Activated naive CD4-positive, alpha-beta T cell treated with anti-CD3 and anti-CD28 coated beads, Interleukin-2, amount 50 U/mL, for 72 hours (primary cell): ENCODE data around the gene C4orf54. TPM values are rescaled to one million over a fixed set of nuclear protein-coding genes. Genes with fewer than 3 reads are reported as not detected.

ENCODE experiments used
- ATAC-seq, 2 donors: fragments of 150-1000 bp; cut with Tn5 transposase; 2 replicates each; pipeline ENCODE4 v1.10.0; 2021; ENCODE audit warnings: mild to moderate bottlenecking in 2 of 2, moderate library complexity in 2 of 2
- DNase-seq, 2 donors: peaks; one replicate each; pipeline ENCODE4 v3.0.0; 2021 to 2022; ENCODE audit warnings: low spot score in 2 of 2
- H3K27ac Mint-ChIP-seq, 2 donors: one replicate each; pipeline ENCODE4 v1.8.0; 2022; ENCODE audit warnings: mild to moderate bottlenecking in 2 of 2, mixed read lengths in 2 of 2
- H3K36me3 Mint-ChIP-seq, 2 donors: one replicate each; pipeline ENCODE4 v1.8.0; 2022; ENCODE audit warnings: mixed read lengths in 2 of 2
- H3K9me3 Mint-ChIP-seq, 2 donors: one replicate each; pipeline ENCODE4 v1.8.0; 2022; ENCODE audit warnings: mixed read lengths in 2 of 2
- total RNA-seq, 2 donors: library from RNA; stranded (reverse); gene quantifications; one replicate each; pipeline ENCODE4 v1.2.3, GENCODE V29; 2022

The C4orf54 gene
- total RNA-seq, 2 donors from 2014 or later, result not detected

- no peak for DNase-seq
- Mint-ChIP-seq H3K27ac (no peak overlapping the region), H3K36me3 (peaks cover 0 to 6% of the 10 kb centered on the region in 2 donors), H3K9me3 (no peaks in the 10 kb centered on the region)
- no peak for ATAC-seq
Measured at GRCh38 chr4:99637174-99637573, 20.5 kb downstream of the C4orf54 start.

- H3K27ac Mint-ChIP-seq, result no peak overlapping the region
- no peaks in the 10 kb centered on the region for H3K9me3 Mint-ChIP-seq
- peaks cover 0 to 6% of the 10 kb centered on the region in 2 donors for H3K36me3 Mint-ChIP-seq
- no peak for DNase-seq
- ATAC-seq, result no peak
Measured at GRCh38 chr4:99636422-99636821, 21.2 kb downstream of the C4orf54 start.

GRCh38 chr4:99635601-99636000 is 22.0 kb downstream of the C4orf54 start:
- Mint-ChIP-seq H3K36me3 (peaks cover 0 to 6% of the 10 kb centered on the region in 2 donors), H3K27ac (no peak overlapping the region), H3K9me3 (no peaks in the 10 kb centered on the region)
- DNase-seq (no peak), ATAC-seq (no peak)

GRCh38 chr4:99634742-99635360 is 22.8 kb downstream of the C4orf54 start:
- H3K9me3 Mint-ChIP-seq, result no peaks in the 10 kb centered on the region
- H3K36me3 Mint-ChIP-seq, result peaks cover 0 to 6% of the 10 kb centered on the region in 2 donors
- DNase-seq, result no peak
- H3K27ac Mint-ChIP-seq, result no peak overlapping the region
- no peak for ATAC-seq

- Mint-ChIP-seq H3K9me3 (no peaks in the 10 kb centered on the region), H3K27ac (no peak overlapping the region), H3K36me3 (peaks cover 0 to 6% of the 10 kb centered on the region in 2 donors)
- DNase-seq, result no peak
- no peak for ATAC-seq
Measured at GRCh38 chr4:99633772-99634171, 23.9 kb downstream of the C4orf54 start.

GRCh38 chr4:99630857-99631360 is 26.7 kb downstream of the C4orf54 start:
- no peak for ATAC-seq
- Mint-ChIP-seq H3K9me3 (no peaks in the 10 kb centered on the region), H3K27ac (no peak overlapping the region), H3K36me3 (peaks cover 0 to 6% of the 10 kb centered on the region in 2 donors)
- no peak for DNase-seq

GRCh38 chr4:99629962-99630554 is 27.6 kb downstream of the C4orf54 start:
- no peak for ATAC-seq
- no peak overlapping the region for H3K27ac Mint-ChIP-seq
- H3K9me3 Mint-ChIP-seq, result no peaks in the 10 kb centered on the region
- DNase-seq, result no peak
- peaks cover 0 to 4% of the 10 kb centered on the region in 2 donors for H3K36me3 Mint-ChIP-seq

- H3K9me3 Mint-ChIP-seq, result no peaks in the 10 kb centered on the region
- DNase-seq, result no peak
- H3K36me3 Mint-ChIP-seq, result no peaks in the 10 kb centered on the region
- H3K27ac Mint-ChIP-seq, result no peak overlapping the region
- no peak for ATAC-seq
Measured at GRCh38 chr4:99628040-99628439, 29.6 kb downstream of the C4orf54 start.

- H3K9me3 Mint-ChIP-seq, result no peaks in the 10 kb centered on the region
- DNase-seq (no peak), ATAC-seq (peak in 1 of 2 donors; percentile 41)
- no peak overlapping the region for H3K27ac Mint-ChIP-seq
- H3K36me3 Mint-ChIP-seq, result no peaks in the 10 kb centered on the region
Measured at GRCh38 chr4:99625369-99625768, 32.3 kb downstream of the C4orf54 start.

- Mint-ChIP-seq H3K9me3 (no peaks in the 10 kb centered on the region), H3K36me3 (no peaks in the 10 kb centered on the region), H3K27ac (no peak overlapping the region)
- no peak for DNase-seq
- peak in 1 of 2 donors; percentile 54 for ATAC-seq
Measured at GRCh38 chr4:99624141-99624719, 33.4 kb downstream of the C4orf54 start.

- Mint-ChIP-seq H3K27ac (no peak overlapping the region), H3K9me3 (no peaks in the 10 kb centered on the region), H3K36me3 (no peaks in the 10 kb centered on the region)
- ATAC-seq, result no peak
- DNase-seq, result no peak
Measured at GRCh38 chr4:99622341-99622740, 35.3 kb downstream of the C4orf54 start.

- no peak overlapping the region for H3K27ac Mint-ChIP-seq
- DNase-seq, result no peak
- H3K9me3 Mint-ChIP-seq, result no peaks in the 10 kb centered on the region
- H3K36me3 Mint-ChIP-seq, result no peaks in the 10 kb centered on the region
- no peak for ATAC-seq
Measured at GRCh38 chr4:99617374-99617773, 40.3 kb downstream of the C4orf54 start.

GRCh38 chr4:99615170-99615820 is 42.3 kb downstream of the C4orf54 start:
- Mint-ChIP-seq H3K9me3 (no peaks in the 10 kb centered on the region), H3K27ac (no peak overlapping the region), H3K36me3 (no peaks in the 10 kb centered on the region)
- no peak for DNase-seq
- no peak for ATAC-seq

GRCh38 chr4:99614491-99614890 is 43.1 kb downstream of the C4orf54 start:
- no peak overlapping the region for H3K27ac Mint-ChIP-seq
- ATAC-seq (no peak), DNase-seq (no peak)

GRCh38 chr4:99612704-99613103 is 44.9 kb downstream of the C4orf54 start:
- Mint-ChIP-seq H3K36me3 (no peaks in the 10 kb centered on the region), H3K9me3 (no peaks in the 10 kb centered on the region), H3K27ac (no peak overlapping the region)
- ATAC-seq (no peak), DNase-seq (no peak)

More at GRCh38 chr4:99614491-99614890, 43.1 kb downstream of the C4orf54 start:
- Mint-ChIP-seq H3K36me3 (no peaks in the 10 kb centered on the region), H3K9me3 (no peaks in the 10 kb centered on the region)

GRCh38 chr4:99612281-99612680 is 45.3 kb downstream of the C4orf54 start:
- H3K9me3 Mint-ChIP-seq, result no peaks in the 10 kb centered on the region
- no peaks in the 10 kb centered on the region for H3K36me3 Mint-ChIP-seq
- H3K27ac Mint-ChIP-seq, result no peak overlapping the region
- DNase-seq (no peak), ATAC-seq (no peak)

- H3K9me3 Mint-ChIP-seq, result no peaks in the 10 kb centered on the region
- no peak for DNase-seq
- no peak overlapping the region for H3K27ac Mint-ChIP-seq
- no peaks in the 10 kb centered on the region for H3K36me3 Mint-ChIP-seq
- ATAC-seq, result no peak
Measured at GRCh38 chr4:99610605-99611175, 46.9 kb downstream of the C4orf54 start.
